Stimulated activated CD4-positive, alpha-beta T cell treated with anti-CD3 and anti-CD28 coated beads, Interleukin-2, amount 100 ng/mL, for 24 hours (primary cell): ENCODE results near the gene DSTYK.

ENCODE experiments used
- DNase-seq, 2 donors: peaks; one replicate each; pipeline ENCODE4 v3.0.0-alpha.2; 2020

Gene DSTYK, protein sequence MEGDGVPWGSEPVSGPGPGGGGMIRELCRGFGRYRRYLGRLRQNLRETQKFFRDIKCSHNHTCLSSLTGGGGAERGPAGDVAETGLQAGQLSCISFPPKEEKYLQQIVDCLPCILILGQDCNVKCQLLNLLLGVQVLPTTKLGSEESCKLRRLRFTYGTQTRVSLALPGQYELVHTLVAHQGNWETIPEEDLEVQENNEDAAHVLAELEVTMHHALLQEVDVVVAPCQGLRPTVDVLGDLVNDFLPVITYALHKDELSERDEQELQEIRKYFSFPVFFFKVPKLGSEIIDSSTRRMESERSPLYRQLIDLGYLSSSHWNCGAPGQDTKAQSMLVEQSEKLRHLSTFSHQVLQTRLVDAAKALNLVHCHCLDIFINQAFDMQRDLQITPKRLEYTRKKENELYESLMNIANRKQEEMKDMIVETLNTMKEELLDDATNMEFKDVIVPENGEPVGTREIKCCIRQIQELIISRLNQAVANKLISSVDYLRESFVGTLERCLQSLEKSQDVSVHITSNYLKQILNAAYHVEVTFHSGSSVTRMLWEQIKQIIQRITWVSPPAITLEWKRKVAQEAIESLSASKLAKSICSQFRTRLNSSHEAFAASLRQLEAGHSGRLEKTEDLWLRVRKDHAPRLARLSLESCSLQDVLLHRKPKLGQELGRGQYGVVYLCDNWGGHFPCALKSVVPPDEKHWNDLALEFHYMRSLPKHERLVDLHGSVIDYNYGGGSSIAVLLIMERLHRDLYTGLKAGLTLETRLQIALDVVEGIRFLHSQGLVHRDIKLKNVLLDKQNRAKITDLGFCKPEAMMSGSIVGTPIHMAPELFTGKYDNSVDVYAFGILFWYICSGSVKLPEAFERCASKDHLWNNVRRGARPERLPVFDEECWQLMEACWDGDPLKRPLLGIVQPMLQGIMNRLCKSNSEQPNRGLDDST

DNA sequence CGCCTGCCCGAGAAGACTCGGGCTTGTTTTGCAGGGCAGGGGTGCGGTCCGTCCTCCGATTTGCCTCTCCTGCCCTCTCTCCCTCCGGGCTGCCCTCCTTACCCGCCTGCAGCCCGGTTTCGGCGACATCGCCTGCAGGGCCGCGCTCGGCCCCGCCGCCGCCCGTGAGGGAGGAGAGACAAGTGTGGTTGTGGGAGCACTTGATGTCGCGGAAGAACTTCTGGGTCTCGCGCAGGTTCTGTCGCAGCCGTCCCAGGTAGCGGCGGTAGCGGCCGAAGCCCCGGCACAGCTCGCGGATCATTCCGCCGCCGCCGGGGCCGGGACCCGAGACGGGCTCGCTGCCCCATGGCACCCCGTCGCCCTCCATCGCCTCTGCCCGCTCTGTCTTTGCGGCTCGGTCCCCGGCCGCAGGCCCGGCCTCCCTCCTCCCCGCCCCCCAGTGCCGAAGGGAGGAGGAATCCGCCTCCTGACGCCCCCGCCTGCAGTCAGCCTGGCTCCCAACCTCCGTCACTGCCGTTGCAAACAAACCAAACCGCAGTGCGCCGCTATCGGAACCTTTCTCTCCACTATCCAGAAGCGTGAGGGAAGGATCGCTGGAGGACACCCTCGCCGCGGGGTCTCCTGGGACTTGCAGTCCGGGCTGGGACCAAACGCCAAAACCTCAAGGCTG, at the start of gene DSTYK:
TSS of gene DSTYK (minus strand) at position 534 of the 670 bp plus-strand sequence. CDS start at position 367, 167 bp downstream.
- peak; percentile 91 to 93 for DNase-seq

DNA sequence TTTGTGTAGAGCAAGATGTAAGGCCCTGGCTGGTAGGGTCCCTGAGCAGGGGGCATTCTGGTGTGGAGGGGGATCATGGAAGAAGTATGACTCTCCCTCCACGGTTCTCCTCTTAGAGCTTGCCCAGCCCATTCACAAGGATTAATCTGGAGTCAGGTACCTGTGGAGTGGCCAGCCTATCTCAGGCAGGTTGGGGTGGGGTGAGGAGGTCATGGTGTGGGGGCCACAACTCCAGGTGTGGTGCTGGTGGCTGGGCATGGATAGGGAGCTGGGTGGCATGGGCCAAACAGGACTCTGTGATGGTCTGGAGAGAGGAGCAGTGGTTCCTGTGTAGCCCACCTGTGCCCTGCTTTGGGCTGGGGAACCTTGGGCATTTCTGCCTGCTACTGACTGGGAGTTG, 48.5 kb upstream of the DSTYK start:
- no peak for DNase-seq

DNA sequence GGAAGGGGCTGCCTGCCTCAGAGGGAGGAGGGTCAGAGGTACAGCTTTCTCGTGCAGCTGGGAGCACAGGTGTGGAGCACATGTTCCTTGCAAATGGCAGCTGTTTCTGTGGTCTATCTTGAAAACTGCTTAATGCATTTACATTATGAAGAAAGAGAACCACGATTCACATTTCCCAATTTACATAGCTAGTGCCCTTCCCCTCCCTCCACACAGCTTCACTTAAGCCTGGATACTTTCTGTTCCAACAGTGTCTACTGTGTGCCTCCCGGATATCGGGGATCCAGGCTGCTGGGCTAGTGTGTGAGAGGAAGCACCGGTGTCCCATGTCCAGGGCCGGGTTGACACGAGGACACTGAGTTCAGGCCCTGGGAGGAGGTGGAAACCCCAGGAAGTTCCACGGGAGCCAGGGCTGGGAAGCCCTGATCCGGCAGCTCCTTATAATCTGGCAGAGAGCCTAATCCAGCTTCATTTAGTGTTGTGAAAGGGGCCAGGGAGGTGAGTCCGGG, 47.9 kb upstream of the DSTYK start:
- no peak for DNase-seq

DNA sequence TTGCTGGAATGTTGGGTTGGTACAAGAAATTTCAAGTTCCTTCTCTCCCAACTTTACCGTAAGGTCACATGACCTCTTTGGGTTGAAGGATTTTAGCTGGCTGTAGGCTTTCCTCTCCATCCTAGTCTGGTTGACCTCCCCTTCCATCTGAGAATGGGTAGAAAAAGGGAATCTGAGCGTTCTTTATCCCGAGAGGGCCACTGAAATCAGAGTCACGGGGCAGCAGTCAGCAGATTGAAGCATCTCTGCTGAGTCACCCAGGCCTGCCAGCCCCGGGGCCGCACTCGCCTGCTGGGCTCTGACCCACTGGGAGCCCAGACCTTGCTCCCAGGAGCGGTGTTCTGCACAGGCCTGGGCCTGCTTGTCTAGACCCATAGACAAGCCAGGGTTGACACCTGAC, 47.2 kb upstream of the DSTYK start:
- no peak for DNase-seq

DNA sequence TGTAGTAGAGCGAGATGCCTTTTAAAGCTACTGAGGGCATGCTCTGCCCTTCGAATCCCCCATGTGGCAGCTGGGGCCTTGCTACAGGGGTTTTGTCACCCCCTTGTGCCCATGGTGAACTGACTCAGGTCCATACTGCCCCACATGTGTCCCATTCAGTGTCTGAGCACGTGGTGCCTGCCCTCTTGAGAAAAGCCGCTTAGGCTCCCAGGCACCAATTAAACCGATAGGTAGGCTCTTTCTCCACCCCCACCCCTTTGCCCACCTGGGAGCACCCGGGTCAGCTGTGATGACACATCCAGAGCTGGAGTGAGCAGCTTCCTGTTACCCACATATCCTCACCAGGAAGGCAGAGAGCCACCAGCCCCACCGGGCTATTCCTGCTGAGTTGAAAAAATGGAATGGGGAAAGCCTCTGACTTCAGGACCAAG, 46.8 kb upstream of the DSTYK start:
- DNase-seq, result no peak

DNA sequence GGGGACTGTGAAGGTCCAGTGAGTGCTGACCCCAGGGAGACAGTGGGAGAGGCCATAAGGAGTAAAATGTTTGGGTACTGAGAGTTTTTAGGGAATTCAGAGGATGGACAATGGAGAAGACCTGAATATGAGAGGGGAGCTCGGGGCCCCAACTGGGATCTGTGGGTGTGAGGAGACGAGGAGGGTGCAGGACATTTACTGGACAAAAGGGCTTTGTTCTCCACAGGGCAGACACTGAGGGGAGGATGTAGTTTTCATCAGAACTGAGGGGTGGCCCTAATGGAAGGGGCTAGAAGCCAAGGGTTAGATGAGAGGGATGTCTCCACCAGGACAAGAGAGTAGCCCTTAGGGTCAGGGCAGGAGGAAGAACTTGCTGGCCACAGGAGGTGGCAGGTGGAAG, 46.2 kb upstream of the DSTYK start:
- no peak for DNase-seq

DNA sequence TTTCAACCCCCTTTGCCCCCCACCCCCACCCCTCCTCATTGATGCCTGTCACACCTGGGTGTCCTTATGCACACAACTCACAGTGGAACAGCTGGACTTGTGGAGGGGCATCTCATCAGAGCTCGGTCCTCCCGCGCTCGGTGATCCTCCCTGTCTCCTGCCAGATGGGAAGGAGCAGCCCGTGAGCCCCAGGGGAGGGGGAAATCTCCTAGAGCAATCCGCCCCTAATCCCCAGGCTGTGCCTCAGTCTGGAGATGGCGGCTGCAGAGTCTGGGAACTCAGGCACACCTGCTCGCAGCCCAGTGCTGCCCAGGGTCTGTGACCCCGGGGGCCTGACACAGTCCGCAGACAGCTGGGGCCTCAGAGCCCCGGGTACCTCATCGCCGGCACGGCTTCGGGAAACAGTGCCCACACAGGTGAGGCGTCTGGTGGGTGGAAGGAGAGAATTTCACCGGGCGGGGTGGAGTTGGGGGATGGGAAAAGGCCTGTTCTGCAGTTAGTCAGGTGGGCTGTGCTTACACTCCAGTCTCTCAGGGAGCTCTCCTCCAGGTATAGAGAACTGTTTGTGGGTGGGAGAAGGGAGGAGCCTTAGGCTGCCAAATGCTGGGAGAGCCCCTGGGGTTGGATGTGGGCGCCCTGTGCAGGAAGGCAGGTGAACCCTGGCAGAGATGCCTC, 45.6 kb upstream of the DSTYK start:
- no peak for DNase-seq

DNA sequence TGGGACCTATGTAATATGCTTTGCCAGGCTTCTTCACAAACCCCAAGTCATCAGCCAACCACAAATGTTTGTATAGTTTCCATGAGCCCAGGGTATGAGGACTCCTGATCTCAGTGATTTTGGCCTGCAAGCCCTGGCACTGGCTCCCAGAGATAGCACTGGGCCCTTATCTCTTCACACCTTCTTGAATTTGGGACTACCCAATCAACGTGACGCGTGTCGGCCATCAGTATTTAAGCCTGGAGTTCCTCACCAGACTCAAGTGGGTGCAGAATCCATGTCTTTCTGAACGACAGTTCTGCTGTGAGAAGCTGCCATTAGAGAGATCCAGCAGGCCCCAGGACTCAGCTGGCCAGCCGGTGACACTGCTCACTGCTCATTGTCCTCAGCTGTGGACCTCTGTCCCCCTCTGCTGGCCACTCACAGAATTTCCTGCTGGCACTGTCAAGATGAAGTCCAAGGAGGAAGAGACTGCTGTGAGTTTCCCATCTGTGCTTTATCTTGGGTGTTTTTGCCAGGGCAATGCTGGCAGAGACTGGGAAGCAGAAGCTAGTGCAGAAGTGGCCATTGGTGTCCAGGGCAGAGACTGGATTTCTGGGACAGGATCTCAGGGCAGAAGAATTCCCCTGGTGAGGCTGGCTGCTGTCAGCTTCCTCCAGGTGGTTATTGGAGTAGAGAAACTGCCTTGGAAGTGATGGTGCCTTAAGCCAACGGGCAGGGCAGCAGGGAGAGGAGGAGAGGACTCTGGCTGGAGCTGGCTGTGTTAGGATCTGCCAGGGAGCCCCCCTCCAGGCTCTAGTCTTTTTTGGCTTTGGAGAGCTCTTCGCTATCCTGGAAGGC, 44.7 kb upstream of the DSTYK start:
- peak; percentile 90 to 91 for DNase-seq

DNA sequence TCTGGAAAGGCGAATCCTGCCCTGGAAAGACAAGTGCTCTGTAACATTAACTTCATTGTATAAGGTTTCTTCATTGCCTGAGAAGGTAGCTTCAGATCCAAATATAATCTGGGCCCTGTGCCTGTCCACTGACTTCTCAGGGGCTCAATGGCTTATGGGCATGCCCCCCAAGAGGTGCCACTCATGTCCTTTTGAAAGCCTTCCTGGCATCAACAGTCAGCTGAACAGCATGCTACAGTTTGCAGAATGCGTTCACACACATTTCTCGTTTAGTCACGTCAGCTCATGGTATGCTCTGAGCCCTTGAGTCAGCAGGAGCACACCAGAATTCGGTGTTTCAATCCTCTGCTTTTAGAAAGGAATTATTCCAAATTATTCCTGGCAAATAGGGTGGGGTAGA, 40.1 kb upstream of the DSTYK start:
- no peak for DNase-seq

DNA sequence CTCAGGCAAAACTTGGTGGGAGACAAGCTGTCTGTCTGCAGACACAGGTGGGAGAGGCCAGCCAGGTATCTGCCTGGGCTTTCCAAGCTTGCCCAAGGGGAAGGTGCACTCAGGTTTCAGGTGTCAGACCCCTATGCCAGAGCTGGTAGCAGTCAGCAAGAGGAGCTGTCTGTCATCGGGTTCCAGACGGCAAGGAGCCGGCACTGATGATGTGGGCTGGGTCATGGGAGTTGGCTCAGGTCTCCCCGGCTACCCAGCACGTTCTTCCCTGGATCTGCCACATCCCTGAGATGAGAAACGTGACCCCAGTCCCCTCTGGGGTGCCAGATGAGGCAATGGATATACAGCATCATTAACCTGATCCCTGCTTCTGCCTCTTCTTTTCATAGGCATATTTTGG, 39.2 kb upstream of the DSTYK start:
- DNase-seq, result no peak

DNA sequence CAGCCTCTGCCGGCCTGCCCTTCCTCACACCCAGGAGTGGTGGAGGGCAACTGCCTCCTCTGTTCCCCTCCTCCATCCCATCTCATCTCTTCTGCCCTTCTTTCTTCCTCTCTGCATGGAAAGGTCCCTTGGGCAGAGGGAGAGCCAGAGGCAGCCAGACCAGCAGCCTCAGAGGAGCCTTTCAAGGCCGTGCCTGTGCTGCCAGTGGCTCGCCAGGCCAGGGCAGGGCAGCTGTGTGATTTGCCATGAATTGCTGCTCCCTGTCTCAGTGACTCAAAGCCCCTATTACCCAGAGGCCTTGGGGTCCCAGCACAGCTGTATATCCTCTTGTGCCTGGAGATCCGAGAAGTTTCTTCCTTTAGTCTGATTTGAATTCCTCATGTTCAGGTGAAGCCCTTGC, 38.1 kb upstream of the DSTYK start:
- DNase-seq, result no peak

DNA sequence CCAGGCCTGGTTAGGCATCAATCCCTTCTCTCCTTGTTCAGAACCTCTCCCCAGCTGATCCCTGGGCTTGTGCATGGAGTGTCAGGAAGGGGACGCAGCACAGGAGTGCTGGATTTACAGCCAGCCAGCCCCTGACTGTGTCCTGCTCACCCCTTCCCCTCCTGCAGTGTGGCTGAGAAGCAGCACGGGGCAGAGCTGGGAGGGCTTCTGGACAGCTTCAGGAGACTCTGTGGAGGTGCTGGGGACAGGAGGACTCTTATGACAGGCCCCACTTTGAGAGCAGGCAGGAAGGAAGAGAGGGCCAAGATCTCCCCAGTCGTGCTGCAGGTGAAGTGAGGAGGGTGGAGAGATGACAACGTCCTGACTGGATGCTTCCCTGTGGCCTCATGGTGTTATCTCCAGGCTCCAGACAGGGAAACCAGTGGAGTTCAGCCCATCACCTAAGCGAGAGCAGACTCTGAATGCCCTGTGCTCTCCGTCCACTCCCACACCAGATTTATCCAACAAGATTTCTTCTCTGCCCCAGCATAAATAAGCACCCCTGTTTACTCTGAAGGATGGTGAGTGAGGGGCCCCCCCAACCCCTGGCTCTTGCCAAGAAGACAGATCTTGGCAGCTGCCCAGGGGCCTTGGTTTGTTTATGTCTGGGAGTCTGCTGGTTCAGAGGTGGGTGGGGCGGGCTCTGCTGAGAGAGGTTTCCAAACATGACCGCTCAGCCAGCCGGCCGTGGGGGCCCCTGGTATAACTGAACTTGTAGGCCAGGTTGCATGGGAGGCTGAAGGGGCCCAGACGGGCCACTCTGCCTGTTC, 37.5 kb upstream of the DSTYK start:
- DNase-seq, result no peak

DNA sequence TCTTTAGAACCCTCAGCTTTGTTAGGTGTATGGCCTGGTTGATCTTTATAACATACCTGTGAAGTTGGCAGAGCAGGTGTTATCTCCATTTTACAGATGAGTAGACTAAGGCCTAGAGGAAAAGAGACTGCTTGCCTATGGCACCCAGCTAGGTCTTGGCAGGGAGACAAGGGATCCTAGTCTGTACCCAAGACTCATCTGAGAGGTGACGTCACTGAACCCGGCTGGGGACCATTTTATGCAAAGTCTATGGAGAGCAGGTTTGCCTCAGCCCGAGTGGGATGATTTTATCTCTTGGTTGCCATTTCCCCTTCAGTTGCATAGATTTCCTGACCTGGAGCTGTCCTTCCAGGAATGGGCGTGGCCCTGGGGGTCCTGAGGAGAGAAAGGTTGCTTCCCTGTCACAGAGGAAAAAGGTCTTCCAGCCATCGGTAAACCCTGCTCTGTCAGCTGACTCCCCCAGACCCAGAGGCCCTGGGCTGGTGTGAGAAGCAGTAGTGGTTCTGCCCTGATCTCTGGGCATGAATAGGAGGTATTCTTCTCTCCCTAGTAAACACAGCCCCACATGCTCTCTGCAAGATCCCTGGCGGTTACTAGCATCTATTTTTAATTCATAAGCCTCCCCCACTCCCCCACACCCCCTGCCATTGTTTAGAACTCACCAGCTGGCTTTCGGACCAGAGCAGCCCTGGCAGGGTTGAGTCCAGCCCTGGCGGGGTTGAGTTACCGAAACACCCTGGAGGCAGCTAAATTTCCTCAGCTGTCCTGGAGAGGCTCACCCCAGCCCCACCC, 35.8 kb upstream of the DSTYK start:
- no peak for DNase-seq

DNA sequence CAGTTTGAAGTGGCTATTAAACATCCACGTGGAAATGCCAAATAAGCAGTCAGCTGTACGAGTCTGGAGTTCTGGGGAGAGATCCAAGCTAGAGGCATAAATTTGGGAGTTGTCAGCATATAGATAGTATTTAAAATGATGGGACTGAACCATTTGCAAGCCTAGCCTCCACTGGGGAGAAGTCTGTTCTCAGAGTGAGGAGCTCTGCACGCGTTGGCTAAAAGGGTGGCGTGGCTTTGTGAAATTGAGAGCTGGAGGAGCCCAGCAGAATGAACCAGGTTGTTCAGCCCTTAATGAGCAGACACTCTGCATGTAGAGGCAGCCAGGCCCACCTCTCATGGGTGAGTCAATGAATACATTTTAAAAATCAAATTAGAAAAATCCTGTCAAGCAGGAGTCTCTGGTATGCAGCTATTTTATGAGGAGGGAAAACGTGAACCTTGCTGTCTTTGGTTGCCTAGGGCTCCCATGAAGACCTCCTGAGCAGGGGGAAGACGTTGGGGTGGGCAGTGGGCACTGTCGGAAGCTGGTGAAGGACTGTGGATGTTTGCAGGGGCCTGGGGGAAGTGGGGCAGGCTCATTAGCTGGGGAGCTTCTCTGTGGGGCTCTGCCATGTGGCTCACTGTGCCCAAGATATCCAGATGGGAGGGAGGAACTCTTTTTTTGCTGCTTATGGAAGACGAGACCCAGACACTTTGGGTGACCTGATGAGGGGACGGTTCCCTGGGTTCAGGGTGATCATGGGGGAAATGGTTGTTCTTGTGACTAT, 35.0 kb upstream of the DSTYK start:
- DNase-seq, result no peak

DNA sequence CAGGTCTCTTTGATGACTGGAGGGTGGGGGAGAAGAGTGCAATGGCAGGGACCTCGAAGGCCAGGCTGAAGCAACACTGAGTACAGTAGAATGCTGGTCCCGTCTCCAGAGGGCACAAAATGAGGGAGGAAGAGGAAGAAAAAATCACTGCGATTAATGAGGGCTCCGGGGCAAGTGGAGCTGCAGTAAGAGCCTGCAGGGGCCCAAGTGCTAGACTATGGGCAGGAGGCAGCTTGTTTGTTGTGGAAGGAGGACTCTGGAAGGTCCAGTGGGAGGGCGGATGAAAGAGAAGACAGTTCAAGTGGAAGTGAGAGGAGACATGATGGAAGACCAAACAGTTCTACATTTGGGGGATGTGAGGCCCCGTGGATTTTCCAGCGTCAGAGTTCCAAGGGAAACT, 33.6 kb upstream of the DSTYK start:
- DNase-seq, result no peak

DNA sequence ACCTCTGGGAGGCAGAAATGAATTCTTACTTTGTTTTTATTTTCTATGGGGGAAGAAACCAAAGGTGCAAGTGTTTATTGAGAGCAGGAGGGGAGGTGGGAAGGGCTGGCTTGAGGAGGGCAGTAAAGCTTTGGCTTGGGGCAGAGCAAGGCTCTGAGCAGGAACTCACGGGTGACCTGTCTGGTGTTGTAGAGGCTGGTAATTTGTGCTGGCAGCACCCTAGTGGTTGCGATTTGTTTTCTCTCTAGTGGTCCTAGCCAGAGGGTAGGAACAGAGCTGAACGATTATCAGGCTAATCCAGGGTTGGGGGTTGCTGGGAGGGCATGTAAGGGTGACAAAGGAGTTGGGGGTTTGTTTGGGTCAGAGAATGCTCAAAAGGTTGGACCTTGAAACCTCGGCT, 32.9 kb upstream of the DSTYK start:
- no peak for DNase-seq

DNA sequence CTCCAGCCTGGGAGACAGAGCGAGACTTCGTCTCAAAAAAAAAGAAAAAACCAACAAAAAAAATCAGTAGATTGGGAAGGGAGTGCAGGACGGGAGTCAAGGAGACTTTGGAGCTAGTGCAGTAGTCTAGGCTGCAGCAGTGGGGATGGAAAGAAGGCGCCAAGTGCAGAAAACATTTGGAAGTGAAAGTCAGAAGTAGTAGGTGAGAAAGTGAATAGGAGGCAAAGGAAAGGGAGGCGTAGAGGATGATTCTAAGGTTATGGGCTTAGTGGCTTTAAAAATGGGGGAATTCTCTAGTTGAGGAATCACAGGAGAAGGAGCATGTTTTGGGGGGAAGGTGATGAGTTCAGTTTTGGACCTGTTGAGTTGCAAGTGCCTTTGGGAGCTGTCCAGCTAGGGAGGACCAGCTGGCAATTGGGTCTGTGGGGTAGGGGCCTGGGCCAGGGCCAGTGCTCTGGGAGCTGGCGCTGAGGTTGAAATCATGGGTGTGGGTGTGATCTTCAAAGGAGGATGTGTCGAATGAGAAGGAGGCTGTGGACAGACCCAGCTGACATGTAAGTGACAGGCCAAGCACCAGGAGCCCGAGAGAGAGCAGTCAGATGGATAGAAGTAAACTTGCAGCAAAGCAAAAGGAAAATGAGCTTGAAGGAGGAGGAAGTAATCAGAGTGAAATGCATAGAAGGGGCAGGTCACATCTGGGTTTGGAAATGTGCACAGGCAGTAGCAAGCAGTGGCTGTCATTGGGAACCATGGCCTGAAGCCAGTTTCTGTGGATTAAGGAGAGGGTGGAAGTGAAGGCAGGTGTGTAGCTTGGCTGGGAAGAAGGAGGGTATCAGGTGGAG, 32.1 kb upstream of the DSTYK start:
- no peak for DNase-seq
